WTC11 (cell line): ENCODE data around the gene CBFA2T2.

Source experiments
- CTCF ChIP-seq: fragments of 200-600 bp; IDR thresholded peaks from 2 replicates; pipeline ENCODE4 v1.8.0; 2022; ENCODE audit warnings: antibody characterized with exemption
- NR1H2 ChIP-seq: sonication (generic); formaldehyde crosslinking; IDR thresholded peaks from 2 replicates; pipeline ENCODE4 v1.9.0; 2021; ENCODE audit warnings: mild to moderate bottlenecking, moderate library complexity, missing genetic modification reagents

DNA sequence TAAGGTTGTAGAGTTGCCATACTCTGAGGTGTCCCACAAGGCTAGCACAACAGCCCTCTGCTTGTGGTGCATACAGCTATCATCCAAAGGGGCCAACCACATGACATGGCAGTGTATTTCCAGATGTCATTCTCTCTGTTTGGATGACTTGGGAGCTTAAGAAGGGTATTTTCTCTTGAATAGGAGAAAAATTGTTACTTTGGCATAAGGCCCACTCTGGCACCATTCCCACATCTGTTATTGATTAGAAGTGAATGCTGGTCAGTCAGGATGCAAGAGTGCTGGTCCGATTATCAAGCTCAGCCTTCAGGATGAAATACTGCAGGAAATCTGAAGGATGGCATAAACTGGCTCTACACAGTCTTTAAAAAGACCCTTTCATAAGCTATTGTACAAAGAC is 88.6 kb downstream of the CBFA2T2 start:
- TF ChIP-seq CTCF (no peak), NR1H2 (CRISPR knock-in tag) (no peak)
